Endothelial cell of umbilical vein (primary cell): Measurements from ENCODE around the gene GGA3. TPM values are rescaled to one million over a fixed set of nuclear protein-coding genes. Genes with fewer than 3 reads are reported as not detected.

Experiments used
- BruUV-seq: library from RNA; stranded (reverse); fragments of 400-500 nt; replicated peaks from 2 replicates; lab custom pipeline; 2021; lab: Mats Ljungman, UMichigan
- CTCF ChIA-PET: fragments of 300-600, 350-600 bp; sonication (Branson Sonifier 250); formaldehyde crosslinking; loops from one replicate; lab custom pipeline; 2021; ENCODE audit warnings: antibody characterized with exemption, inconsistent platforms; lab: Charles Lee
- POLR2A ChIA-PET: fragments of 300-600, 350-600 bp; sonication (Branson Sonifier 250); formaldehyde crosslinking; loops from one replicate; lab custom pipeline; 2021; ENCODE audit warnings: antibody characterized with exemption, inconsistent platforms; lab: Charles Lee
- DNase-seq: peaks from one replicate; pipeline ENCODE4 v3.0.0-alpha.2; 2011; ENCODE audit warnings: low read depth, low spot score
- FAIRE-seq: peaks from 2 replicates; lab custom pipeline; 2011; peaks lifted over from hg19 to GRCh38; lab: Jason Lieb, UNC
- H2AFZ ChIP-seq: 2 replicates; pipeline ENCODE4 v1.6.0; 2012; ENCODE audit warnings: low read depth, low read length, control low read depth, inconsistent platforms
- H3K27ac ChIP-seq: 2 replicates; pipeline ENCODE4 v1.5.1; 2011; ENCODE audit warnings: low read depth, mild to moderate bottlenecking, control low read depth, low read length, moderate library complexity; ENCODE audit not compliant: insufficient read depth
- H3K27me3 ChIP-seq, 2 experiments: 2 replicates each; pipeline versions ENCODE4 v1.6.0 to v1.6.1; 2011; ENCODE audit warnings: low read length in 2 of 2, mixed read lengths in 1 of 2; ENCODE audit not compliant: control insufficient read depth in 2 of 2, insufficient read depth in 2 of 2
- H3K36me3 ChIP-seq, 2 experiments: 2 replicates in 1 of 2; 3 replicates in 1 of 2; pipeline ENCODE4 v1.5.1; 2011; ENCODE audit warnings: low read length in 2 of 2, mild to moderate bottlenecking in 1 of 2, moderate library complexity in 1 of 2; ENCODE audit not compliant: control insufficient read depth in 2 of 2, insufficient read depth in 2 of 2; ENCODE audit errors: extremely low read depth in 1 of 2
- H3K4me1 ChIP-seq: 3 replicates; pipeline ENCODE4 v1.5.1; 2011; ENCODE audit warnings: mild to moderate bottlenecking, low read length; ENCODE audit not compliant: control insufficient read depth, insufficient read depth; ENCODE audit errors: extremely low read depth
- H3K4me2 ChIP-seq: 2 replicates; pipeline ENCODE4 v1.6.1; 2011; ENCODE audit warnings: low read length, control low read depth, mixed read lengths; ENCODE audit not compliant: insufficient read depth
- H3K4me3 ChIP-seq, 3 experiments: fragments of 200-600 bp in 1 of 3; sonication (generic), shearing (Covaris generic) in 1 of 3; replicated peaks in 1 of 3; 2 replicates each; pipeline ENCODE4 v1.5.1; 2011 to 2016; ENCODE audit warnings: control low read depth in 3 of 3, low read length in 3 of 3, mild to moderate bottlenecking in 2 of 3, inconsistent platforms in 1 of 3, low read depth in 1 of 3, moderate library complexity in 1 of 3; ENCODE audit not compliant: insufficient read depth in 1 of 3
- H3K79me2 ChIP-seq: 2 replicates; pipeline ENCODE4 v1.6.0; 2012; ENCODE audit warnings: low read length, inconsistent platforms; ENCODE audit not compliant: control insufficient read depth, insufficient read depth
- H3K9ac ChIP-seq: replicated peaks from 2 replicates; pipeline ENCODE3; 2011; ENCODE audit warnings: low read length, control low read depth; ENCODE audit not compliant: insufficient read depth; ENCODE audit errors: extremely low read depth
- H3K9me1 ChIP-seq: replicated peaks from 3 replicates; pipeline ENCODE4 v1.6.0; 2011; ENCODE audit warnings: mild to moderate bottlenecking, low read length; ENCODE audit not compliant: control insufficient read depth, insufficient read depth; ENCODE audit errors: extremely low read depth
- H3K9me3 ChIP-seq: replicated peaks from 2 replicates; pipeline ENCODE4 v1.5.1; 2012; ENCODE audit warnings: low read length, inconsistent platforms; ENCODE audit not compliant: control insufficient read depth, insufficient read depth
- H4K20me1 ChIP-seq: replicated peaks from 2 replicates; pipeline ENCODE3; 2011; ENCODE audit warnings: mild to moderate bottlenecking, low read length; ENCODE audit not compliant: control insufficient read depth, insufficient read depth; ENCODE audit errors: extremely low read depth
- CTCF ChIP-seq, 2 donors: IDR thresholded peaks; 1 replicate in 1 of 2; 2 replicates in 1 of 2; pipeline ENCODE4 v1.5.1; 2011; ENCODE audit warnings: low read length in 2 of 2, mild to moderate bottlenecking in 2 of 2, moderate library complexity in 2 of 2, control low read depth in 1 of 2, inconsistent platforms in 1 of 2, low read depth in 1 of 2; ENCODE audit not compliant: insufficient read depth in 1 of 2; ENCODE audit errors: extremely low read depth in 1 of 2
- EZH2 ChIP-seq: IDR thresholded peaks from 2 replicates; pipeline ENCODE4 v1.6.1; 2012; ENCODE audit warnings: borderline replicate concordance, low read depth, mild to moderate bottlenecking, moderate library complexity, low read length, inconsistent platforms; ENCODE audit not compliant: severe bottlenecking
- FOS ChIP-seq: IDR thresholded peaks from 2 replicates; pipeline ENCODE4 v1.6.1; 2011; ENCODE audit warnings: mild to moderate bottlenecking, low read length, moderate library complexity, borderline replicate concordance; ENCODE audit not compliant: insufficient read depth
- GATA2 ChIP-seq: IDR thresholded peaks from 2 replicates; pipeline ENCODE4 v1.7.0; 2011; ENCODE audit warnings: low read depth, mild to moderate bottlenecking, moderate library complexity, mixed read lengths, low read length; ENCODE audit not compliant: insufficient read length, insufficient read depth
- JUN ChIP-seq: IDR thresholded peaks from 2 replicates; pipeline ENCODE4 v1.6.1; 2011; ENCODE audit warnings: borderline replicate concordance, low read depth; ENCODE audit not compliant: insufficient read length, insufficient read depth
- MAX ChIP-seq: IDR thresholded peaks from 2 replicates; pipeline ENCODE4 v1.6.1; 2011; ENCODE audit not compliant: insufficient read depth, insufficient read length
- MYC ChIP-seq: IDR thresholded peaks from one replicate; pipeline ENCODE4 v1.6.1; 2011; ENCODE audit warnings: mild to moderate bottlenecking, low read depth, low read length
- POLR2A ChIP-seq: IDR thresholded peaks from 2 replicates; pipeline ENCODE4 v1.6.1; 2012; ENCODE audit warnings: low read depth, mild to moderate bottlenecking, control low read depth, low read length
- POLR2AphosphoS5 ChIP-seq: IDR thresholded peaks from 2 replicates; pipeline ENCODE4 v1.6.1; 2012; ENCODE audit warnings: low read depth, mild to moderate bottlenecking, control low read depth, low read length, moderate library complexity; ENCODE audit not compliant: insufficient read depth
- dilution Hi-C: fragments of 300-500 bp; cut with MboI; formaldehyde crosslinking; loops from one replicate; pipeline ENCODE4 v1.15.0; 2019; ENCODE audit warnings: low sequenced_read_pairs; ENCODE audit not compliant: extremely low pct_ligation_motif_present
- intact Hi-C: fragments of 100-400 bp; cut with micrococcal nuclease; formaldehyde crosslinking; loops from one replicate; pipeline ENCODE4 v1.10.0; 2022
- polyA plus RNA-seq, 4 experiments: library from polyadenylated mRNA; depleted of rRNA in 3 of 4; stranded (reverse) in 3 of 4; unstranded in 1 of 4; fragments of >200 nt; gene quantifications; 2 replicates each; pipeline versions ENCODE4 v1.2.1 to v1.2.3, GENCODE V29; 2011 to 2012; ENCODE audit warnings: missing spikeins in 1 of 4
- total RNA-seq: library from RNA; stranded (reverse); gene quantifications from 2 replicates; pipeline ENCODE4 v1.2.3, GENCODE V29; 2021

GGA3 gene
- total and polyA plus RNA-seq, 2 donors (not counting 3 experiments of a cell fraction or from before 2014, with no cell fraction given) = 41.2 to 62.9 TPM

GRCh38 chr17:75289832-75290337 is 28.5 kb upstream of the GGA3 start:
- H3K27ac ChIP-seq = peak overlapping the region; percentile 86
- H3K4me3 ChIP-seq = peak overlapping the region; percentile 10 to 69 (median 52)
- peaks cover 0 to 10% of the 10 kb centered on the region in 2 experiments for H3K36me3 ChIP-seq
- H2AFZ ChIP-seq = peak overlapping the region; percentile 69
- H4K20me1 ChIP-seq = no peaks in the 10 kb centered on the region
- no peak for TF ChIP-seq GATA2
- peak; percentile 92 for TF ChIP-seq FOS
- peak; percentile 75 for TF ChIP-seq JUN
- TF ChIP-seq POLR2AphosphoS5 = no peak
- no peak for TF ChIP-seq MYC
- TF ChIP-seq POLR2A = peak; percentile 8
- no peak for TF ChIP-seq EZH2
- TF ChIP-seq MAX = no peak
- no peak for TF ChIP-seq CTCF (IDR thresholded peaks at IDR 0.05; ENCODE audit: extremely low read depth in 1 of 2, insufficient read depth in 1 of 2, low read depth in 1 of 2, low read length in 2 of 2)
- DNase-seq = peak; percentile 71
- H3K9me1 ChIP-seq = no peaks in the 10 kb centered on the region
- FAIRE-seq = no peak
- peaks cover 8% of the 10 kb centered on the region for H3K79me2 ChIP-seq
- dilution Hi-C loops = no loop called here
- peak overlapping the region; percentile 72 for H3K4me2 ChIP-seq
- TSS peak; percentile 97 for BruUV-seq
- ChIA-PET CTCF (interaction anchor here (0.8 to 2.4 kb wide), 9 partner anchors 20 to 227 kb away, joined by 3 to 68 read pairs (median 6); partner anchors contain the start of genes GGA3, GRB2, MIF4GD and MRPS7), POLR2A (interaction anchor here (0.8 to 1.7 kb wide), 6 partner anchors 12 to 116 kb away, joined by 3 to 17 read pairs (median 4); partner anchors contain the start of genes GGA3, GRB2, MIF4GD and MRPS7)
- H3K9me3 ChIP-seq = no peaks in the 10 kb centered on the region
- H3K9ac ChIP-seq = peak overlapping the region; percentile 89
- peaks cover 8% of the 10 kb centered on the region for H3K4me1 ChIP-seq
- intact Hi-C loops = loop anchor here (1.0 to 2.0 kb wide), 4 partner anchors 19 to 225 kb away; partner anchors contain the start of genes CASKIN2, GRB2 and MIF4GD
- no peaks in the 10 kb centered on the region for H3K27me3 ChIP-seq
